Spleen (tissue), 11 donors: ENCODE data around the gene CERCAM. TPM values are rescaled to one million over a fixed set of nuclear protein-coding genes. Genes with fewer than 3 reads are reported as not detected.

Experiments used
- DNase-seq: peaks from one replicate; pipeline ENCODE4 v3.0.0-alpha.2; 2020
- H3K27ac ChIP-seq, 8 donors: fragments of 200-600 bp; sonication (generic) in 7 of 8; 1 replicate in 4 of 8; 2 replicates in 4 of 8; pipeline versions ENCODE4 v1.5.0 to v1.8.0; 2016 to 2021; ENCODE audit warnings: inconsistent platforms in 4 of 8, mild to moderate bottlenecking in 4 of 8, moderate library complexity in 1 of 8
- H3K27me3 ChIP-seq, 7 donors: fragments of 200-600 bp; sonication (generic) in 6 of 7; replicated peaks in 1 of 7; 1 replicate in 4 of 7; 2 replicates in 3 of 7; pipeline versions ENCODE4 v1.5.0 to v1.8.0; 2016 to 2021; ENCODE audit warnings: inconsistent platforms in 3 of 7, mild to moderate bottlenecking in 1 of 7
- H3K36me3 ChIP-seq, 6 donors: fragments of 200-600 bp; sonication (generic) in 5 of 6; 1 replicate in 4 of 6; 2 replicates in 2 of 6; pipeline versions ENCODE4 v1.5.0 to v1.8.0; 2016 to 2021; ENCODE audit warnings: inconsistent platforms in 2 of 6
- H3K4me1 ChIP-seq, 6 donors: fragments of 200-600 bp; sonication (generic) in 5 of 6; 1 replicate in 3 of 6; 2 replicates in 3 of 6; pipeline versions ENCODE4 v1.5.0 to v1.8.0; 2016 to 2021; ENCODE audit warnings: inconsistent platforms in 3 of 6
- H3K4me3 ChIP-seq, 8 donors: fragments of 200-600 bp; sonication (generic) in 7 of 8; 1 replicate in 4 of 8; 2 replicates in 4 of 8; pipeline versions ENCODE4 v1.5.0 to v1.8.0; 2016 to 2021; ENCODE audit warnings: inconsistent platforms in 4 of 8, mild to moderate bottlenecking in 4 of 8, moderate library complexity in 2 of 8
- H3K9me3 ChIP-seq, 8 donors: fragments of 200-600 bp; sonication (generic) in 7 of 8; 1 replicate in 4 of 8; 2 replicates in 4 of 8; pipeline versions ENCODE4 v1.5.0 to v1.8.0; 2016 to 2021; ENCODE audit warnings: inconsistent platforms in 4 of 8
- POLR2A ChIP-seq, 3 donors: fragments of 450-650 bp; IDR thresholded peaks; one replicate each; pipeline ENCODE4 v1.5.1; 2017; ENCODE audit warnings: antibody characterized with exemption in 3 of 3, mild to moderate bottlenecking in 1 of 3
- POLR2AphosphoS5 ChIP-seq, 3 donors: sonication (generic); formaldehyde crosslinking; IDR thresholded peaks; one replicate each; pipeline ENCODE4 v1.5.1; 2017; ENCODE audit warnings: antibody characterized with exemption in 3 of 3
- WGBS, 5 donors: extraction: QIAGEN DNeasy Blood & Tissue Kit in 3 of 5; methylation state at CpG; one replicate each; pipeline versions ENCODE4 v1.1.5 to v1.1.7; 2013 to 2018; 5-methylcytosine and 5-hydroxymethylcytosine counted together
- intact Hi-C: fragments of 100-400 bp; cut with DNase I; formaldehyde crosslinking; loops from one replicate; pipeline ENCODE4 v1.15.0; 2023; ENCODE audit warnings: low total_unique reads
- polyA plus RNA-seq, 3 donors: library from polyadenylated mRNA; stranded (reverse); fragments of 200-250 nt; gene quantifications; one replicate each; pipeline ENCODE4 v1.2.1, GENCODE V29; 2013
- total RNA-seq, 7 donors: library from RNA; depleted of rRNA in 3 of 7; stranded (reverse); fragments of >200 nt in 3 of 7; fragmentation: NEBNext Ultra II Directional in 4 of 7; extraction: Animal tissue kit (Norgen Biotek cat#: 25700) in 4 of 7; gene quantifications; one replicate each; pipeline versions ENCODE4 v1.1.0 to v1.2.1, GENCODE V29; 2016 to 2021
- TF ChIP-seq, protein P1 (sequence below), 11 experiments: fragments of 200-600 bp in 7 of 11; fragments of 450-650 bp in 4 of 11; sonication (generic) in 4 of 11; IDR thresholded peaks in 8 of 11; conservative IDR thresholded peaks in 3 of 11; 1 replicate in 7 of 11; 2 replicates in 4 of 11; pipeline versions ENCODE4 v1.4.0 to v1.8.0; 2016 to 2021; ENCODE audit warnings: antibody characterized with exemption in 11 of 11, inconsistent platforms in 4 of 11, mild to moderate bottlenecking in 1 of 11
- donor health status: healthy with polysubstance abuse.
- donor health status: DM: no; HTN: no; CAD: no; lungs with moderate emphysema.
- donor health status: DM: no; HTN: no; CAD: no.
- donor health status: Bipolar disorder and iron deficiency.
- donor health status: healthy.
- donor health status: DM: no; HTN: no; CAD: no.
- donor health status: DM: yes; HTN: yes; CAD: no.

CERCAM gene
- total and polyA plus RNA-seq, 10 donors = 3.8 to 22.7 (median 8.8) TPM

DNA sequence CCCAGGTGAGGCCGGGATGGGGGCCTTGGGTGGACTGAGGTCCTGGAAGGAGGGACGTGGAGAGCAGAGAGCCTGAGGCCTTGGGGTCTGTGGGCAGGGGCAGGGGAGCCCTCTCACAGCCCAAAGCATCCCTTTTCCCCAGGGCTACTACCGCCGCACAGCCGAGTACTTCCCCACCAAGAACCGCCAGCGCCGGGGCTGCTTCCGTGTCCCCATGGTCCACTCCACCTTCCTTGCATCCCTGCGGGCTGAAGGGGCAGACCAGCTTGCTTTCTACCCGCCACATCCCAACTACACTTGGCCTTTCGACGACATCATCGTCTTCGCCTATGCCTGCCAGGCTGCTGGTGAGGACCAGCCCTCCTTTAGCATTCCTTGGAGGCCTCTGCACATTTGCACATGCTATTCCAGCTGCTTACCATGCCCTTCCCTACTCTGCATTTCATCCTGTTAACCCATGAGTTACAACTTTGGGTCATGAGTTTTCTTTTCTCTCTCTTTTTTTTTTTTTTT, 3.7 kb downstream of the CERCAM start:
- Histone ChIP-seq H3K4me1 (peaks cover 14 to 23% (median 18%) of the 10 kb centered on the region in 6 donors), H3K9me3 (no peaks in the 10 kb centered on the region), H3K36me3 (no peaks in the 10 kb centered on the region), H3K27me3 (peaks cover 0 to 27% (median 8%) of the 10 kb centered on the region in 7 donors), H3K4me3 (no peak overlapping the region), H3K27ac (no peak overlapping the region)
- 91 to 97% (median 92%) methylated on average over 14 to 15 of the region's 15 CpGs for WGBS, 5 donors
- intact Hi-C loops = no loop called here
- DNase-seq = no peak
- TF ChIP-seq, protein P1, sequence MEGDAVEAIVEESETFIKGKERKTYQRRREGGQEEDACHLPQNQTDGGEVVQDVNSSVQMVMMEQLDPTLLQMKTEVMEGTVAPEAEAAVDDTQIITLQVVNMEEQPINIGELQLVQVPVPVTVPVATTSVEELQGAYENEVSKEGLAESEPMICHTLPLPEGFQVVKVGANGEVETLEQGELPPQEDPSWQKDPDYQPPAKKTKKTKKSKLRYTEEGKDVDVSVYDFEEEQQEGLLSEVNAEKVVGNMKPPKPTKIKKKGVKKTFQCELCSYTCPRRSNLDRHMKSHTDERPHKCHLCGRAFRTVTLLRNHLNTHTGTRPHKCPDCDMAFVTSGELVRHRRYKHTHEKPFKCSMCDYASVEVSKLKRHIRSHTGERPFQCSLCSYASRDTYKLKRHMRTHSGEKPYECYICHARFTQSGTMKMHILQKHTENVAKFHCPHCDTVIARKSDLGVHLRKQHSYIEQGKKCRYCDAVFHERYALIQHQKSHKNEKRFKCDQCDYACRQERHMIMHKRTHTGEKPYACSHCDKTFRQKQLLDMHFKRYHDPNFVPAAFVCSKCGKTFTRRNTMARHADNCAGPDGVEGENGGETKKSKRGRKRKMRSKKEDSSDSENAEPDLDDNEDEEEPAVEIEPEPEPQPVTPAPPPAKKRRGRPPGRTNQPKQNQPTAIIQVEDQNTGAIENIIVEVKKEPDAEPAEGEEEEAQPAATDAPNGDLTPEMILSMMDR (IDR thresholded peaks at IDR 0.05 in 8 of 11, conservative IDR thresholded peaks at IDR 0.05 in 3 of 11) = no peak
- TF ChIP-seq POLR2A (IDR thresholded peaks at IDR 0.05) = no peak
- TF ChIP-seq POLR2AphosphoS5 (IDR thresholded peaks at IDR 0.05) = no peak

DNA sequence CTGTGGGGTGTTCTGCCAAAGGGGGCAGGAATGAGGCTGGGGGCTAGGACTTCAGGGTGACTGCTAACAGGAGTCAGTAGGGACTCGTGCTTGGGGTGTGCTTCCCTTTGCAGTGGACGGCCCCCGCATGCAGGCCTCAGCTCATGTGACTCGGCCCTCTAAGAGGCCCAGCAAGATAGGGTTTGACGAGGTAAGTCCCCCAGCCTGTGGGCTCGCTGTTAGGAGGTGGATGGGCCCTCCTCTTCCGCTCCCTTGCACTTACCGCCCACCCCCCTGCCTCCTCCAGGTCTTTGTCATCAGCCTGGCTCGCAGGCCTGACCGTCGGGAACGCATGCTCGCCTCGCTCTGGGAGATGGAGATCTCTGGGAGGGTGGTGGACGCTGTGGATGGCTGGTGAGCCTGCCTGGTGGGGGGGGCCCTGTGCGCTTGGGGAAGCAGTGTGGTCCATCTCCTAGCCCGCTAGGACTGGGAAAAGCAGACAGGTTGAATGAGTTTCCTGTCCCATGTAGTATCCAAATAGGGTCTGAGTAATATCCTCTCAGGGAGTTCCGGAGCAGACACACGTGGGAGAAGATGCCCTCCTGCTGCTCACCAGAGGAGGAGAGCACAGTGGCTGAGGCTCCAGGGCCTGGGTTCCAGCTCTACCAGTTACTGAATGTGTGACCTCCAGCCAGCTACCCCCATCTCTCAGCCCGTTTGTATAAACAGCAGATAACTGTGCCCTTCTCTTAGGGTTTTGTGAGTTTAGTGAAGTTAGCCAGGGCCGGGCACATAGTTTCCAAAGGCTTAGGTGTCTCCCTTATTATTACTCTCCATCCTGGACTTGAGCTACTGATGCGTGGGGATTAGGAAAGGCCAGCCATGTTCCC, 8.2 kb downstream of the CERCAM start:
- no peak for DNase-seq
- Histone ChIP-seq H3K27me3 (no peaks in the 10 kb centered on the region), H3K27ac (no peak overlapping the region), H3K9me3 (no peaks in the 10 kb centered on the region), H3K36me3 (no peaks in the 10 kb centered on the region), H3K4me1 (no peaks in the 10 kb centered on the region), H3K4me3 (no peak overlapping the region)
- TF ChIP-seq, protein P1 (IDR thresholded peaks at IDR 0.05 in 8 of 11, conservative IDR thresholded peaks at IDR 0.05 in 3 of 11) = no peak
- TF ChIP-seq POLR2AphosphoS5 (IDR thresholded peaks at IDR 0.05) = no peak
- TF ChIP-seq POLR2A (IDR thresholded peaks at IDR 0.05) = no peak
- WGBS, 5 donors = 73 to 92% (median 88%) methylated on average over 11 to 22 of the region's 22 CpGs
- intact Hi-C loops = no loop called here

DNA sequence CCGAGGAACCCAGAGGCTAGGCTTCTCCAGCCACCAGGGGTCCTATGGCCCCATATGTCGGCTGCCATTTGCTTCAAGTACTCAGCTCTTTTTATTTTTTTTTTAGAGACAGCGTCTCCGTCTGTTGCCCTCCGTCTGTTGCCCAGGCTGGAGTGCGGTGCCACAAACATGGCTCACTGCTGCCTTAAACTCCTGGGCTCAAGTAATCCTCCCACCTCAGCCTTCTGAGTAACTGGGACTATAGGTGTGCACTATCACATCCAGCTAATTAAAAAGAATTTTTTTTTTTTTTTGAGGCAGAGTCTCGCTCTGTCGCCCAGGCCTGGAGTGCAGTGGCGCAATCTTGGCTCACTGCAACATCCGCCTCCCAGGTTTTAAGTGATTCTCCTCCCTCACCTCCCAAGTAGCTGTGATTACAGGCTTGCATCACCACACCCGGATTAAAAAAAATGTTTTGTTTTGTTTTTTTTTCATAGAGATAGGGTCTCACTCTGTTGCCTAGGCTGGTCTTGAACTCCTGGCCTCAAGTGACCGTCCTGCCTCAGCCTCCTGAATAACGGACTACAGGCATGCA, 8.9 kb downstream of the CERCAM start:
- TF ChIP-seq, protein P1 (IDR thresholded peaks at IDR 0.05 in 8 of 11, conservative IDR thresholded peaks at IDR 0.05 in 3 of 11) = no peak
- TF ChIP-seq POLR2AphosphoS5 (IDR thresholded peaks at IDR 0.05) = no peak
- no peak for TF ChIP-seq POLR2A (IDR thresholded peaks at IDR 0.05)
- Histone ChIP-seq H3K27ac (no peak overlapping the region), H3K4me1 (no peaks in the 10 kb centered on the region), H3K9me3 (no peaks in the 10 kb centered on the region), H3K4me3 (no peak overlapping the region), H3K27me3 (no peaks in the 10 kb centered on the region), H3K36me3 (no peaks in the 10 kb centered on the region)
- no peak for DNase-seq
- WGBS, 5 donors = 81 to 93% (median 84%) methylated on average over 13 of the region's 13 CpGs
- intact Hi-C loops = no loop called here

DNA sequence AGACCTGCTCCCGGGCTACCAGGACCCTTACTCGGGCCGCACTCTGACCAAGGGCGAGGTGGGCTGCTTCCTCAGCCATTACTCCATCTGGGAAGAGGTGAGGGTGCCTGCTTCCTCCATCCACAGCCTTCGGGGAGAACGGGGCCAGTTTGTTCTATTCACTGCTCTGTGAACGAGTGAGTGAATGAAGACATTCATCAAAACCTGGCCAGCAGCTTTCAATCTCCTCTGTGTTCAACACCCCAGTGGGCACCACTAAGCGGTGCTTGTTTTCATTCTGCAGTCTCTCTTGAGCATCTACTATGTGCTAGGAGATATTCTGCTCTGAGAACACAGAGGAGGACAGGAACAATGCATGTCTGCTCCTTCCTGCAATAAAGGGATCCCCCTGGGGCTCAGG, 10.6 kb downstream of the CERCAM start:
- Histone ChIP-seq H3K27ac (no peak overlapping the region), H3K27me3 (no peaks in the 10 kb centered on the region), H3K9me3 (no peaks in the 10 kb centered on the region), H3K4me1 (no peaks in the 10 kb centered on the region), H3K36me3 (no peaks in the 10 kb centered on the region), H3K4me3 (no peak overlapping the region)
- intact Hi-C loops = no loop called here
- WGBS, 5 donors = 86 to 96% (median 92%) methylated on average over 7 to 8 of the region's 8 CpGs
- DNase-seq = no peak
- TF ChIP-seq POLR2A (IDR thresholded peaks at IDR 0.05) (no peak), POLR2AphosphoS5 (IDR thresholded peaks at IDR 0.05) (no peak)
- TF ChIP-seq, protein P1 (IDR thresholded peaks at IDR 0.05 in 8 of 11, conservative IDR thresholded peaks at IDR 0.05 in 3 of 11) = no peak
